HepG2 (cell line): ENCODE data around the gene TUBGCP3. TPM values are rescaled to one million over a fixed set of nuclear protein-coding genes. Genes with fewer than 3 reads are reported as not detected.

ENCODE experiments used
- ATAC-seq: fragments of 200-7000 bp; cut with Tn5 transposase; 3 replicates; pipeline ENCODE4 v1.9.1; 2020; ENCODE audit warnings: mild to moderate bottlenecking, moderate library complexity
- BruUV-seq: library from RNA; stranded (reverse); fragments of 400-500 nt; replicated peaks from 2 replicates; lab custom pipeline; 2021; lab: Mats Ljungman, UMichigan
- CTCF ChIA-PET: fragments of 300-600 bp; formaldehyde crosslinking; extraction: SDS; loops from one replicate; lab custom pipeline; 2021; ENCODE audit warnings: low total read pairs, inconsistent platforms, low intra/inter-chr PET ratio; lab: Yijun Ruan, JAX
- POLR2A ChIA-PET: fragments of 350-600 bp; sonication (Branson Sonifier 250); formaldehyde crosslinking; loops from one replicate; lab custom pipeline; 2020; ENCODE audit warnings: antibody characterized with exemption, inconsistent platforms; lab: Yijun Ruan, JAX
- DNase-seq: peaks from one replicate; pipeline ENCODE4 v3.0.0-alpha.2; 2015; ENCODE audit warnings: low spot score
- FAIRE-seq: peaks from 3 replicates; lab custom pipeline; 2011; peaks lifted over from hg19 to GRCh38; lab: Jason Lieb, UNC
- H2AFZ ChIP-seq: one replicate; pipeline ENCODE4 v1.6.1; 2011; ENCODE audit warnings: low read length, inconsistent platforms
- H3K27ac ChIP-seq: fragments of 300-600 bp; 3 replicates; pipeline ENCODE4 v1.8.0; 2011; ENCODE audit warnings: mixed run types, mild to moderate bottlenecking, mixed read lengths, low read length, inconsistent platforms; ENCODE audit not compliant: insufficient read depth; ENCODE audit errors: extremely low read length
- H3K27me3 ChIP-seq, 2 experiments: fragments of 200-600 bp in 1 of 2; 2 replicates in 1 of 2; 3 replicates in 1 of 2; pipeline versions ENCODE4 v1.6.0 to v1.8.0; 2011; ENCODE audit warnings: low read length in 2 of 2, mild to moderate bottlenecking in 2 of 2, moderate library complexity in 2 of 2, inconsistent platforms in 1 of 2; ENCODE audit not compliant: insufficient read depth in 2 of 2, control insufficient read depth in 1 of 2
- H3K36me3 ChIP-seq, 2 experiments: fragments of 200-600 bp in 1 of 2; replicated peaks in 1 of 2; 2 replicates in 1 of 2; 3 replicates in 1 of 2; pipeline versions ENCODE4 v1.5.1 to v1.8.0; 2011; ENCODE audit warnings: low read length in 2 of 2, inconsistent platforms in 1 of 2; ENCODE audit not compliant: insufficient read depth in 2 of 2, control insufficient read depth in 1 of 2
- H3K4me1 ChIP-seq: 2 replicates; pipeline ENCODE4 v1.5.1; 2012; ENCODE audit warnings: low read length, inconsistent platforms; ENCODE audit not compliant: insufficient read depth
- H3K4me2 ChIP-seq: 2 replicates; pipeline ENCODE4 v1.6.0; 2011; ENCODE audit warnings: low read depth, low read length, inconsistent platforms
- H3K4me3 ChIP-seq, 3 experiments: fragments of 200-600 bp in 1 of 3; sonication (generic), shearing (Covaris generic) in 1 of 3; replicated peaks in 1 of 3; 2 replicates each; pipeline ENCODE4 v1.5.1; 2011 to 2016; ENCODE audit warnings: low read length in 3 of 3, inconsistent platforms in 2 of 3, low read depth in 2 of 3, mild to moderate bottlenecking in 2 of 3, control low read depth in 1 of 3, mixed read lengths in 1 of 3; ENCODE audit not compliant: insufficient read depth in 1 of 3
- H3K79me2 ChIP-seq: one replicate; pipeline ENCODE4 v1.6.1; 2011; ENCODE audit warnings: low read length, inconsistent platforms; ENCODE audit not compliant: insufficient read depth
- H3K9ac ChIP-seq: 2 replicates; pipeline ENCODE4 v1.6.0; 2011; ENCODE audit warnings: mild to moderate bottlenecking, low read depth, low read length, inconsistent platforms; ENCODE audit not compliant: insufficient read depth
- H3K9me3 ChIP-seq: 2 replicates; pipeline ENCODE4 v1.5.1; 2012; ENCODE audit warnings: mild to moderate bottlenecking, low read length
- H4K20me1 ChIP-seq: 2 replicates; pipeline ENCODE4 v1.6.0; 2011; ENCODE audit warnings: inconsistent platforms, mild to moderate bottlenecking, low read length, moderate library complexity; ENCODE audit not compliant: insufficient read depth
- ARNT2 ChIP-seq: sonication (generic); formaldehyde crosslinking; IDR thresholded peaks from 2 replicates; pipeline ENCODE4 v1.8.0; 2022; ENCODE audit warnings: mild to moderate bottlenecking, low read depth, missing genetic modification reagents, moderate library complexity
- BHLHE40 ChIP-seq: IDR thresholded peaks from 2 replicates; pipeline ENCODE4 v1.6.1; 2011; ENCODE audit warnings: low read length, improper control_type of control experiment
- DNMT3B ChIP-seq: conservative IDR thresholded peaks from 2 replicates; pipeline ENCODE4 v1.6.1; 2016; ENCODE audit warnings: missing biosample characterization, control low read depth
- FOSL1 ChIP-seq: sonication (generic); formaldehyde crosslinking; IDR thresholded peaks from 2 replicates; pipeline ENCODE4 v1.9.0; 2021; ENCODE audit warnings: missing genetic modification reagents, borderline replicate concordance
- GATAD2A ChIP-seq: IDR thresholded peaks from 2 replicates; pipeline ENCODE4 v1.6.1; 2016
- HCFC1 ChIP-seq: fragments of 150-350 bp; IDR thresholded peaks from 2 replicates; pipeline ENCODE4 v1.6.1; 2014; ENCODE audit warnings: low read depth, low read length
- KAT2B ChIP-seq: fragments of 150-350 bp; IDR thresholded peaks from 2 replicates; pipeline ENCODE4 v1.6.1; 2014; ENCODE audit warnings: low read depth, low read length, borderline replicate concordance
- MATR3 ChIP-seq: sonication (generic); formaldehyde crosslinking; IDR thresholded peaks from 2 replicates; pipeline ENCODE4 v1.4.0; 2020; ENCODE audit warnings: missing genetic modification reagents
- MXD1 ChIP-seq: sonication (generic); formaldehyde crosslinking; IDR thresholded peaks from 2 replicates; pipeline ENCODE4 v1.4.0; 2020; ENCODE audit warnings: mild to moderate bottlenecking, missing genetic modification reagents
- NCOA5 ChIP-seq: sonication (generic); formaldehyde crosslinking; IDR thresholded peaks from 2 replicates; pipeline ENCODE4 v1.4.0; 2020; ENCODE audit warnings: missing genetic modification reagents
- NR2C2 ChIP-seq: sonication (generic); formaldehyde crosslinking; IDR thresholded peaks from 2 replicates; pipeline ENCODE4 v1.4.0; 2020; ENCODE audit warnings: missing genetic modification reagents, mild to moderate bottlenecking, moderate library complexity, borderline replicate concordance
- SAFB2 ChIP-seq: sonication (generic); formaldehyde crosslinking; IDR thresholded peaks from 2 replicates; pipeline ENCODE4 v1.5.1; 2020; ENCODE audit warnings: missing genetic modification reagents, low read depth, mild to moderate bottlenecking, borderline replicate concordance
- SMAD1 ChIP-seq: sonication (generic); formaldehyde crosslinking; IDR thresholded peaks from 2 replicates; pipeline ENCODE4 v1.4.0; 2020; ENCODE audit warnings: missing genetic modification reagents, low read depth, mild to moderate bottlenecking, borderline replicate concordance
- SPEN ChIP-seq: sonication (generic); formaldehyde crosslinking; IDR thresholded peaks from 2 replicates; pipeline ENCODE4 v1.5.1; 2020; ENCODE audit warnings: low read depth, mild to moderate bottlenecking, missing genetic modification reagents
- SRSF1 ChIP-seq: fragments of 200-400 bp; formaldehyde crosslinking; optimal IDR thresholded peaks from 2 replicates; pipeline ENCODE3; 2017; ENCODE audit warnings: mild to moderate bottlenecking, low read depth, low read length, moderate library complexity
- ZNF24 ChIP-seq: fragments of 450-650 bp; IDR thresholded peaks from 2 replicates; pipeline ENCODE4 v1.6.1; 2017; ENCODE audit warnings: antibody characterized with exemption, mild to moderate bottlenecking
- ZNF367 ChIP-seq: sonication (generic); formaldehyde crosslinking; IDR thresholded peaks from 2 replicates; pipeline ENCODE4 v1.4.0; 2020; ENCODE audit warnings: missing genetic modification reagents, borderline replicate concordance
- ZSCAN9 ChIP-seq: IDR thresholded peaks from 2 replicates; pipeline ENCODE4 v1.6.1; 2016; ENCODE audit warnings: borderline replicate concordance
- ZZZ3 ChIP-seq: sonication (generic); formaldehyde crosslinking; IDR thresholded peaks from 2 replicates; pipeline ENCODE4 v1.4.0; 2020; ENCODE audit warnings: missing genetic modification reagents, mild to moderate bottlenecking, borderline replicate concordance
- whole genome bisulfite sequencing: methylation state at CpG from one replicate; pipeline ENCODE4 v1.1.6; 2017; ENCODE audit warnings: low lambda C conversion rate; 5-methylcytosine and 5-hydroxymethylcytosine counted together
- in situ Hi-C: cut with HindIII; loops from 2 replicates; pipeline ENCODE4 v1.10.0; 2017; ENCODE audit warnings: low pct_unique_long_range_greater_than_20kb; ENCODE audit not compliant: extremely low pct_ligation_motif_present
- intact Hi-C: fragments of 100-400 bp; cut with micrococcal nuclease; formaldehyde crosslinking; loops from one replicate; pipeline ENCODE4 v1.10.0; 2022; ENCODE audit not compliant: unreplicated experiment
- polyA plus RNA-seq, 8 experiments: library from polyadenylated mRNA; depleted of rRNA in 3 of 8; stranded (reverse) in 7 of 8; unstranded in 1 of 8; fragments of >200 nt; fragmentation: Illumina TruSeq in 4 of 8; extraction: Trizol in 4 of 8; gene quantifications; 2 replicates each; pipeline versions ENCODE4 v1.2.1 to v1.2.3, GENCODE V29; 2011 to 2016; ENCODE audit warnings: low read depth in 4 of 8, missing spikeins in 1 of 8, mixed read lengths in 1 of 8; ENCODE audit not compliant: insufficient read depth in 1 of 8
- total RNA-seq, 5 experiments: library from RNA; depleted of rRNA; stranded (reverse); fragments of >200 nt; fragmentation: Illumina TruSeq; extraction: Trizol; gene quantifications; 2 replicates each; pipeline ENCODE4 v1.2.3, GENCODE V29; 2016; ENCODE audit warnings: low read depth in 1 of 5
- TF ChIP-seq, protein P1 (sequence below): sonication (generic); formaldehyde crosslinking; IDR thresholded peaks from 2 replicates; pipeline ENCODE4 v1.5.0; 2020; ENCODE audit warnings: mild to moderate bottlenecking, missing genetic modification reagents

TUBGCP3 gene
- total and polyA plus RNA-seq, 2 of the 13 experiments (the other 11 are each of a cell fraction or from before 2014, with no cell fraction given), result 12.6 to 15.5 TPM

- peaks cover 12 to 88% of the 10 kb centered on the region in 2 experiments for H3K27me3 ChIP-seq
- intact Hi-C loops (no loop called here), in situ Hi-C loops (loop anchor here (25.0 kb wide), 1 partner anchor 235 kb away; no protein-coding TSS in a partner anchor)
- H2AFZ ChIP-seq, result no peak overlapping the region
- ChIA-PET POLR2A (no interaction called here), CTCF (no interaction called here)
- ATAC-seq (no peak), FAIRE-seq (no peak), DNase-seq (no peak)
- no peaks in the 10 kb centered on the region for H3K9me3 ChIP-seq
- no peak overlapping the region for H3K9ac ChIP-seq
- no peak overlapping the region for H3K4me2 ChIP-seq
- TF ChIP-seq HCFC1 (no peak), KAT2B (no peak), NCOA5 (CRISPR knock-in tag) (no peak), BHLHE40 (no peak), ZNF24 (no peak), GATAD2A (CRISPR knock-in tag) (no peak), ZZZ3 (CRISPR knock-in tag) (no peak), FOSL1 (no peak), SAFB2 (no peak), SRSF1 (no peak), MATR3 (CRISPR knock-in tag) (no peak), MXD1 (CRISPR knock-in tag) (no peak), SMAD1 (CRISPR knock-in tag) (no peak), ZNF367 (CRISPR knock-in tag) (no peak), DNMT3B (CRISPR knock-in tag) (no peak), NR2C2 (CRISPR knock-in tag) (no peak), ARNT2 (CRISPR knock-in tag) (no peak), ZSCAN9 (CRISPR knock-in tag) (no peak), SPEN (CRISPR knock-in tag) (no peak)
- TF ChIP-seq, protein P1, sequence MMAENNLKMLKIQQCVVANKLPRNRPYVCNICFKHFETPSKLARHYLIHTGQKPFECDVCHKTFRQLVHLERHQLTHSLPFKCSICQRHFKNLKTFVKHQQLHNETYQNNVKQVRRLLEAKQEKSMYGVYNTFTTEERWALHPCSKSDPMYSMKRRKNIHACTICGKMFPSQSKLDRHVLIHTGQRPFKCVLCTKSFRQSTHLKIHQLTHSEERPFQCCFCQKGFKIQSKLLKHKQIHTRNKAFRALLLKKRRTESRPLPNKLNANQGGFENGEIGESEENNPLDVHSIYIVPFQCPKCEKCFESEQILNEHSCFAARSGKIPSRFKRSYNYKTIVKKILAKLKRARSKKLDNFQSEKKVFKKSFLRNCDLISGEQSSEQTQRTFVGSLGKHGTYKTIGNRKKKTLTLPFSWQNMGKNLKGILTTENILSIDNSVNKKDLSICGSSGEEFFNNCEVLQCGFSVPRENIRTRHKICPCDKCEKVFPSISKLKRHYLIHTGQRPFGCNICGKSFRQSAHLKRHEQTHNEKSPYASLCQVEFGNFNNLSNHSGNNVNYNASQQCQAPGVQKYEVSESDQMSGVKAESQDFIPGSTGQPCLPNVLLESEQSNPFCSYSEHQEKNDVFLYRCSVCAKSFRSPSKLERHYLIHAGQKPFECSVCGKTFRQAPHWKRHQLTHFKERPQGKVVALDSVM (CRISPR knock-in tag), result no peak
- H3K79me2 ChIP-seq, result no peaks in the 10 kb centered on the region
- H3K4me1 ChIP-seq, result no peaks in the 10 kb centered on the region
- H3K27ac ChIP-seq, result no peak overlapping the region
- no peak overlapping the region for H3K4me3 ChIP-seq
- 25% methylated on average over 8 of the region's 14 CpGs for WGBS
- no TSS peak for BruUV-seq
- H4K20me1 ChIP-seq, result no peaks in the 10 kb centered on the region
- no peaks in the 10 kb centered on the region for H3K36me3 ChIP-seq
Measured at GRCh38 chr13:112446867-112447266, 141.1 kb downstream of the TUBGCP3 start.
